ENCODE results near the gene MITF. TPM values are rescaled to one million over a fixed set of nuclear protein-coding genes. Genes with fewer than 3 reads are reported as not detected.

The MITF gene
- total RNA-seq, 1 donor: 30.2 TPM

- DNase-seq (ENCODE audit: low read depth): peak; percentile 90
- H3K4me3 ChIP-seq (ENCODE audit: low read depth, low read length): no peak overlapping the region
- no peak for TF ChIP-seq CTCF (IDR thresholded peaks at IDR 0.05; ENCODE audit: insufficient read depth, low read depth, low read length)
Observed at GRCh38 chr3:69770976-69771634, 31.8 kb downstream of the MITF start.

- no peak for TF ChIP-seq CTCF (IDR thresholded peaks at IDR 0.05; ENCODE audit: insufficient read depth, low read depth, low read length)
- DNase-seq (ENCODE audit: low read depth): no peak
- no peak overlapping the region for H3K4me3 ChIP-seq (ENCODE audit: low read depth, low read length)
Observed at GRCh38 chr3:69772152-69772867, 33.0 kb downstream of the MITF start.

GRCh38 chr3:69774029-69774428 is 34.8 kb downstream of the MITF start:
- H3K4me3 ChIP-seq (ENCODE audit: low read depth, low read length): no peak overlapping the region
- no peak for DNase-seq (ENCODE audit: low read depth)
- no peak for TF ChIP-seq CTCF (IDR thresholded peaks at IDR 0.05; ENCODE audit: insufficient read depth, low read depth, low read length)

DNA sequence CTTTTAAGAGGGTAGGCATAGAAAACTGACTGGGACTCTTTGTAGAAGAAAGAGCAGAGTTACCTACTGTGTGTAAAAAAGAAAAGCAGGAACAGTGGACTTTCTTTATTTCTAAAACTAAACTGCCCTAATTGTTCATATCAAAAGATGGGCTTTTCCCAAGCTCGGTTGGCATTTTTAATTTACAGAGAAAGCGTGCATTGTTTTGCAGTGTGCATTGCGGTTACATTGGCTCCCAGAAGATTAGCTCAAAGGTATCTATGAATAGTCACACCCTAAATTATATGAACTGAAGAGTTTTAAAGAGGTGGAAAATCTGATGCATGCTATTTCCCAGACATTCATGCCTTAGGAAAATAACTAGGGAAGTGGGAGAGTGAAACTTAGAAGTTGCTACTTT is 36.5 kb downstream of the MITF start:
- TF ChIP-seq CTCF (IDR thresholded peaks at IDR 0.05; ENCODE audit: insufficient read depth, low read depth, low read length): no peak
- DNase-seq (ENCODE audit: low read depth): no peak

GRCh38 chr3:69776289-69776688 is 37.0 kb downstream of the MITF start:
- TF ChIP-seq CTCF (IDR thresholded peaks at IDR 0.05; ENCODE audit: insufficient read depth, low read depth, low read length): no peak
- no peak for DNase-seq (ENCODE audit: low read depth)
- H3K4me3 ChIP-seq (ENCODE audit: low read depth, low read length): no peak overlapping the region

More for the DNA sequence above, 36.5 kb downstream of the MITF start:
- H3K4me3 ChIP-seq (ENCODE audit: low read depth, low read length): no peak overlapping the region

- peak; percentile 33 for DNase-seq (ENCODE audit: low read depth)
- H3K4me3 ChIP-seq (ENCODE audit: low read depth, low read length): no peak overlapping the region
- TF ChIP-seq CTCF (IDR thresholded peaks at IDR 0.05; ENCODE audit: insufficient read depth, low read depth, low read length): no peak
Observed at GRCh38 chr3:69776920-69777581, 37.8 kb downstream of the MITF start.

Data from fibroblast of villous mesenchyme (primary cell).